ENCODE data around the gene TFDP2.

DNA sequence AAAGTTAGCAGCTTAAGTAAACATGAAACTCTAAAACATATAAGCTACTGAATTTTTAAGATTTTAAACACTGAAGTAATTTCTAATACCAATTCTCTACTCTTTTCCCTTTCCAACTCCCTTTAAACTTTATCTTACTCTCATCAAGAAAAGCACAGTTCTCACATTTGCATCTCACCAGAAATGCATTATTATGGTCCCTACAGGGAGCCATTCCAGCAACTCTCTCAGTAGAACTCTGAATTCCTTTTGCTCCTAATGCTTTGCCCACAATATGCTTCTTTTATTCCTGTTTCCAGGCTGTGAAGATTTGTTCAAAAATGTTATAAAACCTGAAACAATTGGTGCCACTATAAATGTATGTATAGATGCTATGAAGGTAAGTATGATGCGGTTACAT, 83.4 kb downstream of the TFDP2 start:
- TF ChIP-seq, protein P1, sequence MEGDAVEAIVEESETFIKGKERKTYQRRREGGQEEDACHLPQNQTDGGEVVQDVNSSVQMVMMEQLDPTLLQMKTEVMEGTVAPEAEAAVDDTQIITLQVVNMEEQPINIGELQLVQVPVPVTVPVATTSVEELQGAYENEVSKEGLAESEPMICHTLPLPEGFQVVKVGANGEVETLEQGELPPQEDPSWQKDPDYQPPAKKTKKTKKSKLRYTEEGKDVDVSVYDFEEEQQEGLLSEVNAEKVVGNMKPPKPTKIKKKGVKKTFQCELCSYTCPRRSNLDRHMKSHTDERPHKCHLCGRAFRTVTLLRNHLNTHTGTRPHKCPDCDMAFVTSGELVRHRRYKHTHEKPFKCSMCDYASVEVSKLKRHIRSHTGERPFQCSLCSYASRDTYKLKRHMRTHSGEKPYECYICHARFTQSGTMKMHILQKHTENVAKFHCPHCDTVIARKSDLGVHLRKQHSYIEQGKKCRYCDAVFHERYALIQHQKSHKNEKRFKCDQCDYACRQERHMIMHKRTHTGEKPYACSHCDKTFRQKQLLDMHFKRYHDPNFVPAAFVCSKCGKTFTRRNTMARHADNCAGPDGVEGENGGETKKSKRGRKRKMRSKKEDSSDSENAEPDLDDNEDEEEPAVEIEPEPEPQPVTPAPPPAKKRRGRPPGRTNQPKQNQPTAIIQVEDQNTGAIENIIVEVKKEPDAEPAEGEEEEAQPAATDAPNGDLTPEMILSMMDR (IDR thresholded peaks at IDR 0.05) = no peak
- TF ChIP-seq POLR2A (IDR thresholded peaks at IDR 0.05) (no peak), POLR2AphosphoS5 (IDR thresholded peaks at IDR 0.05) (no peak)
